Panc1 (cell line): Measurements from ENCODE around the gene RIMBP2.

Experiments used
- POLR2AphosphoS5 ChIP-seq: IDR thresholded peaks from 2 replicates; pipeline ENCODE4 v1.6.1; 2012; ENCODE audit warnings: mild to moderate bottlenecking, low read depth, low read length, moderate library complexity
- SIN3A ChIP-seq: IDR thresholded peaks from 2 replicates; pipeline ENCODE4 v1.6.1; 2012; ENCODE audit warnings: low read depth, mild to moderate bottlenecking, low read length, moderate library complexity, borderline replicate concordance; ENCODE audit not compliant: insufficient read depth
- TCF7L2 ChIP-seq: IDR thresholded peaks from 2 replicates; pipeline ENCODE4 v1.6.1; 2011; ENCODE audit warnings: mild to moderate bottlenecking, low read depth, low read length, inconsistent platforms
- TF ChIP-seq, protein P1 (sequence below): fragments of 450-650 bp; IDR thresholded peaks from 2 replicates; pipeline ENCODE4 v1.5.1; 2017; ENCODE audit warnings: mild to moderate bottlenecking

- TF ChIP-seq, protein P1, sequence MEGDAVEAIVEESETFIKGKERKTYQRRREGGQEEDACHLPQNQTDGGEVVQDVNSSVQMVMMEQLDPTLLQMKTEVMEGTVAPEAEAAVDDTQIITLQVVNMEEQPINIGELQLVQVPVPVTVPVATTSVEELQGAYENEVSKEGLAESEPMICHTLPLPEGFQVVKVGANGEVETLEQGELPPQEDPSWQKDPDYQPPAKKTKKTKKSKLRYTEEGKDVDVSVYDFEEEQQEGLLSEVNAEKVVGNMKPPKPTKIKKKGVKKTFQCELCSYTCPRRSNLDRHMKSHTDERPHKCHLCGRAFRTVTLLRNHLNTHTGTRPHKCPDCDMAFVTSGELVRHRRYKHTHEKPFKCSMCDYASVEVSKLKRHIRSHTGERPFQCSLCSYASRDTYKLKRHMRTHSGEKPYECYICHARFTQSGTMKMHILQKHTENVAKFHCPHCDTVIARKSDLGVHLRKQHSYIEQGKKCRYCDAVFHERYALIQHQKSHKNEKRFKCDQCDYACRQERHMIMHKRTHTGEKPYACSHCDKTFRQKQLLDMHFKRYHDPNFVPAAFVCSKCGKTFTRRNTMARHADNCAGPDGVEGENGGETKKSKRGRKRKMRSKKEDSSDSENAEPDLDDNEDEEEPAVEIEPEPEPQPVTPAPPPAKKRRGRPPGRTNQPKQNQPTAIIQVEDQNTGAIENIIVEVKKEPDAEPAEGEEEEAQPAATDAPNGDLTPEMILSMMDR = no peak
- no peak for TF ChIP-seq SIN3A
- TF ChIP-seq TCF7L2 = no peak
- no peak for TF ChIP-seq POLR2AphosphoS5
Observed at GRCh38 chr12:130673036-130673705, 42.9 kb downstream of the RIMBP2 start.
